GM18517 (cell line): ENCODE data around the gene ECEL1.

Experiments used
- ATAC-seq: cut with Tn5 transposase; IDR thresholded peaks from one replicate; pipeline ENCODE4 v1.9.1; 2021; ENCODE audit warnings: mild to moderate bottlenecking, moderate library complexity; ENCODE audit not compliant: unreplicated experiment

Gene ECEL1

GRCh38 chr2:232485757-232486557, 1.7 kb downstream of the ECEL1 start:
- ATAC-seq, result no peak

GRCh38 chr2:232485348-232485756, 2.3 kb downstream of the ECEL1 start:
- ATAC-seq, result no peak

- no peak for ATAC-seq
Observed at GRCh38 chr2:232484628-232485347, 2.8 kb downstream of the ECEL1 start.

DNA sequence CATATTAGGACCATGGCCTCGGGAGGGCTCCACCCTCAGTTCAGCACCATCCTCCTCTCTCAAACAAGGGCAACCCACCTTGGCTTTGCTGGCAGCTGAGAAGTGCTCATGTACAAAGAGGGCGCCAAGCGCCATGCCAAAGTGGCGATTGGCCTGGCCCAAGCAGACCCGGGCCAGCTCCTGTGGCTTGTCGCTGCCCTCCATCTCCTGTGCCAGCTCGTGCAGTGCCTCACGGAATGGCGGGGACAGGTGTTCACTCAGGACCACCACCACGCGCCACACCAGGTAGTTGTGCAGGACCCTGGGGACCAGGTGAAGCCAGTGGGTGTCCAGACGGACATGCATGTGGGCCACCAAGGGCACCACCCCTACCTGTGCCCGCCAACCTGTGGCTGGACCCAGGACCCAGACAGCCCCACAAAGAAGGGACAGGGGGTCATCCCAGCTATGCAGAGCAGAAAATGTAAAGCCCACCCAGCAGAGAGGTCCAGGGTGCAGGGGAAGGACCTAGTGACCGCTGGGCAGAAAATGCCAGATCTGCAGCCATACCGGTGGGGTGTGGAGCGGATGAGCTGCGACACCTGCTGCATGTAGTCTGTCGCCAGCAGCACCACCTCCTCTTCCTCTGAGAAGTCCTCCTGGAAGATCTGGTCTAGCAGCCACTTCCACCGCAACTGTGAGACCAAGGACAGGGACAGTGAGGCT, 3.6 kb downstream of the ECEL1 start:
- no peak for ATAC-seq

GRCh38 chr2:232483311-232483922, 4.2 kb downstream of the ECEL1 start:
- ATAC-seq, result no peak

- ATAC-seq, result no peak
Observed at GRCh38 chr2:232482301-232483238, 5.1 kb downstream of the ECEL1 start.

DNA sequence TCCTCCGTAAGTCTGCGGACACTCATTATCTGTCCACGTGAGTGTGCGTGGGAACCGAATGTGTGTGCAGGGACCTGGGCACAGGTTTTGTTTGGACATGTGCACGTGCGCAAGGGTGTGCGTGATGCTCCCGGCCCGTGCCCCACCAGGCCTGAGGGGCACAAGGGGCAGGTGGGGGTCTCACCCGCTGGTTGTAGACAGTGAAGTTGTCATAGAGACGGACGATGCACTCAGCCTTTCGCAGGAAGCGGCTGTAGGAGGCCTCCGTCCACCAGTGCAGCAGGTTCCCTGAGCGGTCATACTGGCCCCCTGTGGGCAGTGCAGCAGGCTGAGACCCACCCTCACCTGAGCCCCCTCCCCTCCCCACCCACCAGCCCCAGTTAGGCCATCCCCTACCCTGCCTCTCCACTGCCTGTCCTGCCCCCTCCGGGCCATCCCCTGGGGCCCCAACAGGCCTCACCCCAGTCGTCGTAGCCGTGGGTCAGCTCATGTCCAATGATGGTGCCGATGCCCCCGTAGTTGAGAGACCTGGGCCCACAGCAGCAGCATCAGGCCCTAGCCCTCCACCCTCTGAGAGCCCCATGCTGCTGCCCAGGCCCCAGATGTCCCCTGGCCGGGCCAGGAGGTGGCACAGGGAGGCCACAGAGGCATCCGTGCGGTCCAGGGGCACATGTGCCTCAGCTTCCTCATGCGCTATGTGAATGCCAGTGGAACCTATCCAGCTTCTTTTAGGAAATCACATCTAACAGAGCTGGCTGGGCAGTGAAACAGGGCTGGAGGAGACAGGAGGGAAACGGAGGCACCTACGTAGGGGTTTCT, 6.1 kb downstream of the ECEL1 start:
- ATAC-seq, result no peak

GRCh38 chr2:232480201-232481190, 7.1 kb downstream of the ECEL1 start:
- no peak for ATAC-seq

- ATAC-seq, result no peak
Observed at GRCh38 chr2:232479341-232480200, 8.1 kb downstream of the ECEL1 start.

- ATAC-seq, result no peak
Observed at GRCh38 chr2:232478571-232479340, 8.9 kb downstream of the ECEL1 start.

- no peak for ATAC-seq
Observed at GRCh38 chr2:232477751-232478510, 9.7 kb downstream of the ECEL1 start.

GRCh38 chr2:232476791-232477190, 10.8 kb downstream of the ECEL1 start:
- no peak for ATAC-seq

- no peak for ATAC-seq
Observed at GRCh38 chr2:232476045-232476444, 11.6 kb downstream of the ECEL1 start.

GRCh38 chr2:232473467-232473890, 14.2 kb downstream of the ECEL1 start:
- ATAC-seq, result no peak

- no peak for ATAC-seq
Observed at GRCh38 chr2:232466221-232466620, 21.4 kb downstream of the ECEL1 start.

DNA sequence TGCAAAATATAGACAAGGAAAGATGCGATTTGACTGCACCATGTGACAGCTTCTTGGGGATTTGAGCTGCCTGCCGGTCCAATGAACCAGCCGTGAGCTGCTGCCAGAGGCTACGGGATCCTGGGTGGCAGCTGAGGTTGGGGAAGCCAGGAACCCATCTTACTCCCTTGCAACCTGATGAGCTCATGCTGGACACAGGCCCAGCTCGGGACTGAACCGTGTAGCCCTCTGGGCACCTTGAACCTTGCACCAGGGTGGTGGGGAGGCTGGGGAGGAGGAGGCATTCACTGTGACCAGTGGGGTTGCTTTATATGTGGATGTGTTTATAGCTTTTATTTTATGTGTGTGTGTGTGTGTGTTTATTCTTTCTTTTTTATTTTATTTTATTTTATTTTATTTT, 22.6 kb downstream of the ECEL1 start:
- ATAC-seq, result no peak
